Stomach (tissue), 9 donors: ENCODE data around the gene UBA1. TPM values are rescaled to one million over a fixed set of nuclear protein-coding genes. Genes with fewer than 3 reads are reported as not detected.

Source experiments
- DNase-seq, 2 donors: peaks; one replicate each; pipeline versions ENCODE4 v3.0.0 to v3.0.0-alpha.2; 2013 to 2019
- H3K27ac ChIP-seq, 5 donors: fragments of 200-600 bp in 4 of 5; sonication (generic) in 4 of 5; one replicate each; pipeline ENCODE4 v1.5.1; 2013 to 2019; ENCODE audit warnings: mild to moderate bottlenecking in 1 of 5, moderate library complexity in 1 of 5
- H3K27me3 ChIP-seq, 3 donors: fragments of 200-600 bp; sonication (generic); one replicate each; pipeline ENCODE4 v1.5.1; 2017 to 2019; ENCODE audit warnings: mixed run types in 1 of 3
- H3K36me3 ChIP-seq, 4 donors: fragments of 200-600 bp; sonication (generic); 1 replicate in 3 of 4; 2 replicates in 1 of 4; pipeline ENCODE4 v1.5.1; 2016 to 2019
- H3K4me1 ChIP-seq, 4 donors: fragments of 200-600 bp; sonication (generic); one replicate each; pipeline ENCODE4 v1.5.1; 2016 to 2019
- H3K4me3 ChIP-seq, 4 donors: fragments of 200-600 bp; sonication (generic) in 3 of 4; one replicate each; pipeline ENCODE4 v1.5.1; 2016 to 2019; ENCODE audit warnings: mild to moderate bottlenecking in 1 of 4
- H3K9me3 ChIP-seq, 4 donors: fragments of 200-600 bp; sonication (generic); one replicate each; pipeline ENCODE4 v1.5.1; 2016 to 2019
- EP300 ChIP-seq: sonication (generic); formaldehyde crosslinking; IDR thresholded peaks from one replicate; pipeline ENCODE4 v1.6.1; 2017; ENCODE audit warnings: antibody characterized with exemption
- POLR2A ChIP-seq, 4 donors: fragments of 450-650 bp; IDR thresholded peaks; one replicate each; pipeline ENCODE4 v1.6.1; 2016; ENCODE audit warnings: antibody characterized with exemption in 4 of 4, control low read depth in 2 of 4, mild to moderate bottlenecking in 1 of 4, moderate library complexity in 1 of 4
- POLR2AphosphoS5 ChIP-seq, 3 donors: sonication (generic); formaldehyde crosslinking; IDR thresholded peaks; one replicate each; pipeline ENCODE4 v1.6.1; 2016; ENCODE audit warnings: antibody characterized with exemption in 3 of 3
- WGBS, 5 donors: extraction: QIAGEN DNeasy Blood & Tissue Kit in 3 of 5; methylation state at CpG; one replicate each; pipeline versions ENCODE4 v1.1.5 to v1.1.7; 2013 to 2018; 5-methylcytosine and 5-hydroxymethylcytosine counted together
- intact Hi-C: fragments of 100-400 bp; cut with DNase I; formaldehyde crosslinking; loops from one replicate; pipeline ENCODE4 v1.15.1; 2023; ENCODE audit warnings: low total_unique reads
- polyA plus RNA-seq, 3 donors: library from polyadenylated mRNA; stranded (reverse); fragments of 200-250 nt; gene quantifications; one replicate each; pipeline ENCODE4 v1.2.3, GENCODE V29; 2013
- total RNA-seq, 5 donors: library from RNA; depleted of rRNA; stranded (reverse); fragments of >200 nt; gene quantifications; one replicate each; pipeline versions ENCODE4 v1.1.0 to v1.2.3, GENCODE V29; 2014 to 2016
- TF ChIP-seq, protein P1 (sequence below), 7 experiments: fragments of 450-650 bp in 4 of 7; fragments of 200-600 bp in 3 of 7; sonication (generic) in 3 of 7; IDR thresholded peaks; one replicate each; pipeline ENCODE4 v1.5.1; 2016 to 2019; ENCODE audit warnings: antibody characterized with exemption in 7 of 7, control low read depth in 2 of 7, mild to moderate bottlenecking in 1 of 7
- donor health status: healthy with polysubstance abuse.
- donor health status: Bipolar disorder and iron deficiency.
- donor health status: healthy.

The UBA1 gene
- total and polyA plus RNA-seq, 8 donors, result 59.3 to 278 (median 86.9) TPM

GRCh38 chrX:47198026-47198686 lies 4.5 kb downstream of the UBA1 start:
- H3K27me3 ChIP-seq, result no peaks in the 10 kb centered on the region
- intact Hi-C loops, result loop anchor here (10.0 kb wide), 2 partner anchors 187 to 327 kb away; no protein-coding TSS in a partner anchor
- H3K27ac ChIP-seq, result peak overlapping the region in 1 of 5 donors; percentile 13
- H3K4me1 ChIP-seq, result peaks cover 20 to 51% (median 43%) of the 10 kb centered on the region in 4 donors
- no peak for TF ChIP-seq EP300
- peaks cover 43 to 55% (median 53%) of the 10 kb centered on the region in 4 donors for H3K36me3 ChIP-seq
- DNase-seq, result no peak
- 48 to 84% (median 74%) methylated on average over 6 to 10 of the region's 10 CpGs for WGBS, 5 donors
- no peaks in the 10 kb centered on the region for H3K9me3 ChIP-seq
- peak overlapping the region in 1 of 4 donors; percentile 0 for H3K4me3 ChIP-seq

DNA sequence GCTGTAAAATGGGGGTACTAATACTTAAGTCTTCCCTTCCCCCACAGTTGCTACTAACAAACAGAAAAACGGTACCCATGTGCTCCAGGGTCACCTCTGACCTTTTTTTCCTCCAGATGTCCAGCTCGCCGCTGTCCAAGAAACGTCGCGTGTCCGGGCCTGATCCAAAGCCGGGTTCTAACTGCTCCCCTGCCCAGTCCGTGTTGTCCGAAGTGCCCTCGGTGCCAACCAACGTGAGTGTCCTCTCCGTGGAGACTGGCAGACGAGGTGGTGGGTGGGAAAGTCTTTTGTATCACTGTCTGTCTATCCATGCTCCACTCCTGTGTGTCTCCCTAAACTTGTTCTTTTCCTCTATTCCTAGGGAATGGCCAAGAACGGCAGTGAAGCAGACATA lies 5.1 kb downstream of the UBA1 start:
- peaks cover 20 to 48% (median 40%) of the 10 kb centered on the region in 4 donors for H3K4me1 ChIP-seq
- H3K27me3 ChIP-seq, result no peaks in the 10 kb centered on the region
- WGBS, 5 donors, result 65 to 84% (median 80%) methylated on average over 10 to 15 of the region's 15 CpGs
- peak overlapping the region in 1 of 5 donors; percentile 13 for H3K27ac ChIP-seq
- TF ChIP-seq POLR2A (IDR thresholded peaks at IDR 0.05) (no peak), POLR2AphosphoS5 (IDR thresholded peaks at IDR 0.05) (no peak), EP300 (no peak)
- TF ChIP-seq, protein P1, sequence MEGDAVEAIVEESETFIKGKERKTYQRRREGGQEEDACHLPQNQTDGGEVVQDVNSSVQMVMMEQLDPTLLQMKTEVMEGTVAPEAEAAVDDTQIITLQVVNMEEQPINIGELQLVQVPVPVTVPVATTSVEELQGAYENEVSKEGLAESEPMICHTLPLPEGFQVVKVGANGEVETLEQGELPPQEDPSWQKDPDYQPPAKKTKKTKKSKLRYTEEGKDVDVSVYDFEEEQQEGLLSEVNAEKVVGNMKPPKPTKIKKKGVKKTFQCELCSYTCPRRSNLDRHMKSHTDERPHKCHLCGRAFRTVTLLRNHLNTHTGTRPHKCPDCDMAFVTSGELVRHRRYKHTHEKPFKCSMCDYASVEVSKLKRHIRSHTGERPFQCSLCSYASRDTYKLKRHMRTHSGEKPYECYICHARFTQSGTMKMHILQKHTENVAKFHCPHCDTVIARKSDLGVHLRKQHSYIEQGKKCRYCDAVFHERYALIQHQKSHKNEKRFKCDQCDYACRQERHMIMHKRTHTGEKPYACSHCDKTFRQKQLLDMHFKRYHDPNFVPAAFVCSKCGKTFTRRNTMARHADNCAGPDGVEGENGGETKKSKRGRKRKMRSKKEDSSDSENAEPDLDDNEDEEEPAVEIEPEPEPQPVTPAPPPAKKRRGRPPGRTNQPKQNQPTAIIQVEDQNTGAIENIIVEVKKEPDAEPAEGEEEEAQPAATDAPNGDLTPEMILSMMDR (IDR thresholded peaks at IDR 0.05), result no peak
- peak overlapping the region in 1 of 4 donors; percentile 0 for H3K4me3 ChIP-seq
- H3K9me3 ChIP-seq, result no peaks in the 10 kb centered on the region
- H3K36me3 ChIP-seq, result peaks cover 46 to 60% (median 58%) of the 10 kb centered on the region in 4 donors
- no peak for DNase-seq
- intact Hi-C loops, result loop anchor here (10.0 kb wide), 2 partner anchors 186 to 326 kb away; no protein-coding TSS in a partner anchor

- no peak overlapping the region for H3K4me3 ChIP-seq
- no peak for DNase-seq
- intact Hi-C loops, result loop anchor here (10.0 kb wide), 2 partner anchors 186 to 326 kb away; no protein-coding TSS in a partner anchor
- no peak overlapping the region for H3K27ac ChIP-seq
- H3K36me3 ChIP-seq, result peaks cover 46 to 66% (median 64%) of the 10 kb centered on the region in 4 donors
- TF ChIP-seq POLR2A (IDR thresholded peaks at IDR 0.05), result no peak
- no peak for TF ChIP-seq POLR2AphosphoS5 (IDR thresholded peaks at IDR 0.05)
- TF ChIP-seq, protein P1 (IDR thresholded peaks at IDR 0.05), result no peak
- TF ChIP-seq EP300, result no peak
- H3K27me3 ChIP-seq, result no peaks in the 10 kb centered on the region
- H3K4me1 ChIP-seq, result peaks cover 20 to 46% (median 40%) of the 10 kb centered on the region in 4 donors
- H3K9me3 ChIP-seq, result no peaks in the 10 kb centered on the region
- 78 to 94% (median 90%) methylated on average over 7 to 10 of the region's 10 CpGs for WGBS, 5 donors
These were observed 5.7 kb downstream of the UBA1 start for GRCh38 chrX:47199286-47199685.

DNA sequence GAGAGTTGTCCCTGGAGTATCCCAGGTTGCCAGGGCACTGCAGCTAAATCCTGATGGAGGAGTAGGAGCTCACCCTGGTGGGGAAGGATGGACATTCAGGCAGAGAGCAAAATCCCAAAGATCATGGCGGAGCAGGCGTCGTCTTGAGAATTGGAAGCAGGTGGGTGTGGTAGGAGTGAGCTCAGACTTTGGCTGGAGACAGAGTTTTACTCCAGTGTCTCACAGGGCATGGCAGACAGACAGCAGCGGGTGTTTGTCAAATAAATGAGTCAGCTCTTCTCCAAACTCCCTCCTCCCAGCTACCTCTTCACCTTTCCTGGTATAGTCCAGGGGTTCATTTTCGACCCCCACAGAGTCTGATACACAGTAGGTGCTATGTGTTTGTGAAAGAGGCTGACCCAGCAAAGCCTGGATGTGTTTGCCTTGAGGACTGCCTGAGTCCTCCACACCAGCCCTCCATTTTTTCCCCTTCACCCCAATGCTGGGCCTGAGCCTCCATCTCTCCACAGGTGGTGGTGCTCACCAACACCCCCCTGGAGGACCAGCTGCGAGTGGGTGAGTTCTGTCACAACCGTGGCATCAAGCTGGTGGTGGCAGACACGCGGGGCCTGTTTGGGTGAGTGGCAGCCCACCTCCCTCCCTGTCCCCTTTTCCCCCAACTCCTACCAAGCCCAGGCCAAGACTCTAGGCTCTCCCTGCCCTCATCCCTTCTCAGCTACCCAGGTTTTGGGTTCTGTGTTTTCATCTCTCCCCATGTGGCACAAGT lies 6.9 kb downstream of the UBA1 start:
- intact Hi-C loops, result no loop called here
- 71 to 83% (median 78%) methylated on average over 9 of the region's 9 CpGs for WGBS, 5 donors
- Histone ChIP-seq H3K36me3 (peaks cover 46 to 79% (median 77%) of the 10 kb centered on the region in 4 donors), H3K4me1 (peaks cover 15 to 33% (median 28%) of the 10 kb centered on the region in 4 donors), H3K27me3 (no peaks in the 10 kb centered on the region), H3K27ac (no peak overlapping the region), H3K4me3 (no peak overlapping the region), H3K9me3 (no peaks in the 10 kb centered on the region)
- TF ChIP-seq, protein P1 (IDR thresholded peaks at IDR 0.05), result no peak
- TF ChIP-seq POLR2AphosphoS5 (IDR thresholded peaks at IDR 0.05) (no peak), EP300 (no peak)
- peak in 1 of 2 donors; percentile 40 for DNase-seq
